ENCODE data around the gene TYMS. TPM values are rescaled to one million over a fixed set of nuclear protein-coding genes. Genes with fewer than 3 reads are reported as not detected.

TYMS gene
- total RNA-seq, 4 donors from 2014 or later, result 0.20 to 1.7 TPM; not detected in 2

- no peak overlapping the region for H3K4me3 ChIP-seq
- in situ Hi-C loops (cut with MboI; ENCODE audit: low sequenced_read_pairs in 4 of 4) (no loop called here), intact Hi-C loops (cut with DNase I; ENCODE audit: low total_unique reads) (no loop called here)
- TF ChIP-seq POLR2A (IDR thresholded peaks at IDR 0.05) (no peak), CTCF (IDR thresholded peaks at IDR 0.05 in 4 of 5, conservative IDR thresholded peaks at IDR 0.05 in 1 of 5) (no peak)
- no peaks in the 10 kb centered on the region for H3K9me3 ChIP-seq
- H3K4me1 ChIP-seq, result no peaks in the 10 kb centered on the region
- ATAC-seq (no peak), DNase-seq (no peak)
- no peak overlapping the region for H3K27ac ChIP-seq
- no peaks in the 10 kb centered on the region for H3K27me3 ChIP-seq
- H3K36me3 ChIP-seq, result peaks cover 0 to 8% of the 10 kb centered on the region in 2 donors
These were observed 29.1 kb downstream of the TYMS start for GRCh38 chr18:686339-687111.

- in situ Hi-C loops (cut with MboI; ENCODE audit: low sequenced_read_pairs in 4 of 4), result no loop called here
- DNase-seq (no peak), ATAC-seq (no peak)
- Histone ChIP-seq H3K4me3 (no peak overlapping the region), H3K36me3 (no peaks in the 10 kb centered on the region), H3K9me3 (no peaks in the 10 kb centered on the region), H3K27me3 (no peaks in the 10 kb centered on the region), H3K4me1 (no peaks in the 10 kb centered on the region), H3K27ac (no peak overlapping the region)
- TF ChIP-seq POLR2A (IDR thresholded peaks at IDR 0.05) (no peak), CTCF (IDR thresholded peaks at IDR 0.05 in 4 of 5, conservative IDR thresholded peaks at IDR 0.05 in 1 of 5) (no peak)
- intact Hi-C loops (cut with DNase I; ENCODE audit: low total_unique reads), result no loop called here
These were observed 30.9 kb downstream of the TYMS start for GRCh38 chr18:688323-688722.

- intact Hi-C loops (cut with DNase I; ENCODE audit: low total_unique reads) (no loop called here), in situ Hi-C loops (cut with MboI; ENCODE audit: low sequenced_read_pairs in 4 of 4) (no loop called here)
- no peaks in the 10 kb centered on the region for H3K4me1 ChIP-seq
- TF ChIP-seq POLR2A (IDR thresholded peaks at IDR 0.05), result no peak
- TF ChIP-seq CTCF (IDR thresholded peaks at IDR 0.05 in 4 of 5, conservative IDR thresholded peaks at IDR 0.05 in 1 of 5), result no peak
- H3K4me3 ChIP-seq, result no peak overlapping the region
- DNase-seq (no peak), ATAC-seq (no peak)
- H3K9me3 ChIP-seq, result no peaks in the 10 kb centered on the region
- no peak overlapping the region for H3K27ac ChIP-seq
- no peaks in the 10 kb centered on the region for H3K36me3 ChIP-seq
- no peaks in the 10 kb centered on the region for H3K27me3 ChIP-seq
These were observed 35.4 kb downstream of the TYMS start for GRCh38 chr18:692824-693223.

GRCh38 chr18:693466-694187 lies 36.2 kb downstream of the TYMS start:
- in situ Hi-C loops (cut with MboI; ENCODE audit: low sequenced_read_pairs in 4 of 4), result no loop called here
- Histone ChIP-seq H3K27me3 (no peaks in the 10 kb centered on the region), H3K9me3 (no peaks in the 10 kb centered on the region), H3K4me3 (no peak overlapping the region), H3K4me1 (no peaks in the 10 kb centered on the region), H3K27ac (no peak overlapping the region), H3K36me3 (no peaks in the 10 kb centered on the region)
- no peak for DNase-seq
- intact Hi-C loops (cut with DNase I; ENCODE audit: low total_unique reads), result no loop called here
- TF ChIP-seq POLR2A (IDR thresholded peaks at IDR 0.05) (no peak), CTCF (IDR thresholded peaks at IDR 0.05 in 4 of 5, conservative IDR thresholded peaks at IDR 0.05 in 1 of 5) (no peak)
- ATAC-seq, result no peak
